ENCODE data around the gene ROBO1.

Gene ROBO1

GRCh38 chr3:79670178-79670577, 97.6 kb downstream of the ROBO1 start:
- DNase-seq (ENCODE audit: low spot score): no peak

- DNase-seq (ENCODE audit: low spot score): no peak
Measured at GRCh38 chr3:79664455-79664854, 103.3 kb downstream of the ROBO1 start.

DNA sequence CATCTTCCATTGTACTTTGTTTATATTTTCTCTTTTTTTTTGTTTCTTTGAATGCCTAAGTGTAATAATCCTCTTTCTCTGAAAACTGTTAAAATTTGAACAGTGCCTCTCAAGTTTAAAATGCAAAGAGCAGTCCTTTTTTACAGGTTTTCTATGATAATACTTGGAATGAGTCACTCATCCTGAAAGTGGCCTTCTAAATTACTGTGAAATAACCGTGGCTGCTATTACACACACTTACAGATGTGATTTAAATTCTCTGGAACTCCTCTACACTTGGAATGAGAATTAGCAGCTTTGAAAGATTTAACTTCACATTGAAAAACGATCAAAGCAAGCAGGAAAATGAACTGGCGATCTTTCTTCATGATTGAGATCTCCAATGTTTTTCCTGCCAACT, 105.9 kb downstream of the ROBO1 start:
- no peak for DNase-seq (ENCODE audit: low spot score)

GRCh38 chr3:79657076-79657475, 110.7 kb downstream of the ROBO1 start:
- DNase-seq (ENCODE audit: low spot score): no peak

DNA sequence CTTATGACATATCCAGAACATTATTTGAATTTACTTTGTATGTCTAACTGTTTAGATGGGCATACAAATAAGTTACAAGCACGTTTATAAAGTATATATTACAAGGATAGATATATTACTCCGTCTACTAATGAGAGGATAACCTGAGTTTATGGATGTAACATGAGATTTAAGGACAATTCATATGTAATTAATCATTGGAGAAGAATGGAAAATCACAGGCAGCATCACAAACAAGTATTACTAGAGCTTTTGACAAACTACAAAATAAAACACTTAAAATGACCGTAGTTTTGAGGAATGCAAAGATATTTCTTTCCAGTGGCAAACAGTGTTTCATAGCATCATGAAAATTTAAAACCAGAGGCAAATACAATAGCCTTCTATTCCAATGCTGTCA, 113.8 kb downstream of the ROBO1 start:
- no peak for DNase-seq (ENCODE audit: low spot score)

DNA sequence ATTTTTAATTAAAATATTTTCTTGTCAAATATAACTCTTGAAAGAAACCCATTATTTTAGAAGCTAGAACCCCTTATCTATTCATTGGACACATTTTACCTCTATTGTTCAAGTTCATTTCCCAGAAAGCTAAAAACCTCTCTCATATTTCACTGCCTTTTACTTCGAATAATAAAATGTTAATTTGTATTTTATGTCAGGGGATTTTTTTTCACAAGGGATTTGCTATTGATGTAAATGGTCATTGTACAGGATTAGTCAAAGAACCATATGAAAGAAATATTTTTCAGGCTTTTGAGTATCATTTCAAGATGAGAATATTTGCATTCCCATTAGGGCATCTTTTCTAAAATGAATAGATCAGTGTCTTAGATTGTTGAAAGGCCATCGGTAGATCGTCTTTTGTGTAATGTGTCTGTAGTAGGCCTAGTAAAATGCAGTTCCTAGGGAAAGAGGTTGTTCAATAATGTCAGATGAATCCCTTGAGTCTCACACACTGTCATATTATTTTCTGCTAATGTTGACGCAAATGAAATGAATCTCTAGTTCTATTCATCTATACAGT, 114.5 kb downstream of the ROBO1 start:
- DNase-seq (ENCODE audit: low spot score): no peak

GRCh38 chr3:79651536-79652065, 116.2 kb downstream of the ROBO1 start:
- DNase-seq (ENCODE audit: low spot score): no peak

- DNase-seq (ENCODE audit: low spot score): no peak
Measured at GRCh38 chr3:79639855-79640254, 127.9 kb downstream of the ROBO1 start.

GRCh38 chr3:79636372-79636771, 131.4 kb downstream of the ROBO1 start:
- DNase-seq (ENCODE audit: low spot score): no peak

DNA sequence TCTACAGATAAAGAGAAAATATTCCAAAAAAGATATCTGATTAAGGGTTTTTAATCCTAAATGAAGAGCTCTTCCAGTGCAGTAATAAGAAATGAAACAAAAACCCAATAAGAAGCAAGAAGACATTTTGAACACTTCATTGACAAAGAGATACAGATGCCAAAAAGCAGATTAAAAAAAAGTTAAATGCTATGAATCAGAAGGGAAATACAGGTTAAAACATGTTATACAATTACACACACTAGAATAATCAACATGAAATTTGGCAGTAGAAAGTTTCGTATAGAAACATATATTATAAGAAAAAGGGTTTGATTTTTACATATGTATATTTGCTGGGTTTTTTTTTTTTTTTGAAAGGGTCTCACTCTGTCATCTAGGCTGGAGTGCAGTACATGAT, 135.0 kb downstream of the ROBO1 start:
- no peak for DNase-seq (ENCODE audit: low spot score)

- DNase-seq (ENCODE audit: low spot score): no peak
Measured at GRCh38 chr3:79618883-79619282, 148.9 kb downstream of the ROBO1 start.

GRCh38 chr3:79606414-79606813, 161.4 kb downstream of the ROBO1 start:
- DNase-seq (ENCODE audit: low spot score): no peak

DNA sequence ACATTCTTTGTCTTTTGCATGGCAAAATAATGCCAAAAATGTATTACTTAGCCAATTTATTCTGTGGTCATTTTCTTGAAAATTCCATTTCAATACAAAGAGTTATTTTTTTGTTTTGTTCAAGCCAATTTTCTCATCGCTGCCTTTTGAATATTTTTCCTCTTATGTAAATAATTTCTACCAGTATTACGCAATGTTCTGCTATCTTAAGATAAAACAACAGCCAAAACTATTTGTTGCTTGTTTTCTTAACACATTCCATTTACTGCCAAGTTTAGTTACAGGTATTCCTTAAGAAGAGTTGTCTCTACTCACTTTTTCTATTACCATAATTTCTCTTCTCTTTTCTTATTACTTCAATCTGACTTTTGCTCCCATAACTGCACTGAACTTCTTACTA, 163.1 kb downstream of the ROBO1 start:
- DNase-seq (ENCODE audit: low spot score): no peak

GRCh38 chr3:79602385-79602784, 165.4 kb downstream of the ROBO1 start:
- DNase-seq (ENCODE audit: low spot score): no peak

DNA sequence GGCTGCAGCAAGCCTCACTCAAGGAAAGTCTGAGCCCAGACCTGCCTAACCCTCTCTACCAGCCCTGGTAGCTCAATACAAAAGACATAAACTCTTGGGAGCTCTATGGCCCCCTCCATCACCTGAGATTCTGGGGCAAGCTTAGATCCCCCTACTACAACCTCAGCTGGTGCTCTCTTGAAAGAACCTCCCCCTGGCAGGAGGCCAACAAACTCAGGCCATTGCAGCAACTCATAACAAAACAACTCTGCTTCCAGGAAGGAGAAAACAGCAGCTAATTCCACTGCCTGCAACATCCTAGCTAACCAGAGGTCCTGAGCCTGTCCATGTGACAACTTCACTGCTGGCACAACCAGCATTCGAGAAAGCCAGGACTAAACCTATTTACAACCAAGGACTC, 169.2 kb downstream of the ROBO1 start:
- no peak for DNase-seq (ENCODE audit: low spot score)

DNA sequence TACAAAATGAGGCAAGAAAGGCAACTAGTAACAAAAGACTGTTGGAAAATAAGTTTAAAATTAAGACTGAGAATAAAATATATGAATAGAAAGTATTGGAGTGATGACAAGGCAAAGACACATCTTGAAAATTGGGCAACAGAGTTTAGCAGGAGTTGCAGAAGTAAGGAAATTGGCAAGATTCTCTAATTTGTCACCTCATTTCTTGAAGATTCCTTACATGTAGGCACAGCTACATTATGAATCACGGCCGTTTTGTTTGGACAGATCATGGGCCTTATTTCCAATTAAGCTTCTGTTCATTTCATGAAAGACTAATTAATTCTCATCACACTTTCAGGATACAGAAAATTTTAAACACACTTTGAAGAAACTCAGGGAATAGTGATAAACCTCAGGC, 170.1 kb downstream of the ROBO1 start:
- no peak for DNase-seq (ENCODE audit: low spot score)

GRCh38 chr3:79587150-79587549, 180.6 kb downstream of the ROBO1 start:
- no peak for DNase-seq (ENCODE audit: low spot score)

DNA sequence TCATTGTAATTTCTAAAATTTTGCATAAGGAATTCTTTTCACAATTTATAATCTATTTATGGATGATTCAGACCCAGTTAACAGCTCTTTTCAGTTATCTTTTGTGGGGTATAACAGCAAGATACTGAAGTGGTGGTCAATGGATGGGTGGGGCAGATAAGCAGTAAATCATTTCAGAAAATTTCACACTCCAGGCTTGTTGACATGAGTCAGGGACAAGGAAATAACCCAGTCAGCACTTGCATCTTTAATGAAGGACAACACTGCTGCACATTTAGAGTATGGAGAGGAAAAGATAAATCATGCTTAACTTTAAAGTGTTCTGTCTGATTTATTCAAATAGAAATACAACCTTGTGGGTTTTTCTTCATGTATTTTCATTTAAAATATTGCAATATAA, 181.6 kb downstream of the ROBO1 start:
- DNase-seq (ENCODE audit: low spot score): no peak

DNA sequence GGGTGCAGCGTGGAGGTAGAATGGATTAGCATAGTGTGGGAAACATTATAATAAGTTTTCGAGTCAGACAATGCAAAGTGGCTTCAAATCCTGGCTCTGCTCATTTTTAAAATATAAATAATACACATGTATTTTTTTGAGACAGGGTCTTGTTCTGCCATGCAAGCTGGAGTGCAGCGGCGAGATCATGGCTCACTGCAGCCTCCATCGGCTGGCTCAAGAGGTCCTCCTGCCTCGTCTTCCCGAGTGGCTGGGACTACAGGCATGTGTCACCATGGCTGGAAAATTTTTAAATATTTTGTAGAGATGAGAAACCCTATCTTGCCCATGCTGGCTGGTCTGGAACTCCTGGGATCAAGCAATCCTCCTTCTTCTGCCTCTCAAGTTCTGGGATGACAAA, 194.9 kb downstream of the ROBO1 start:
- DNase-seq (ENCODE audit: low spot score): no peak

DNA sequence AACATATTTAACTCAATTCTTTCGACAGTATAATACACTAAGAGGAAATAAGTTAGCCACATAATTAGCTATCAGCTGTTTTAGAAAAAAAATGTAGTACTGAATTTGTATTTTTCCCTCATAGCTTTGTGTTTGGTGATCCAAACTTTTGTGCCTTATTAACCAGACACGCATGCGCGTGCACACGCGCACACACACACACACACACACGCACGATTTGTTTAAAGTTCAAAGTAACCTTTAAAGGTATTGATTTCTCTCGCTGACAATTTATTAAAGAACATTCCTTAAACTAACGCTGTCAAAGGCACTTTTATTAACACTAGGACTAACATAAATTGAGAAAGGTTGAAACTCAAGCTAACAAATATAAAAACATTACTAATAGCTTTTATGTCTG, 198.9 kb downstream of the ROBO1 start:
- no peak for DNase-seq (ENCODE audit: low spot score)

DNA sequence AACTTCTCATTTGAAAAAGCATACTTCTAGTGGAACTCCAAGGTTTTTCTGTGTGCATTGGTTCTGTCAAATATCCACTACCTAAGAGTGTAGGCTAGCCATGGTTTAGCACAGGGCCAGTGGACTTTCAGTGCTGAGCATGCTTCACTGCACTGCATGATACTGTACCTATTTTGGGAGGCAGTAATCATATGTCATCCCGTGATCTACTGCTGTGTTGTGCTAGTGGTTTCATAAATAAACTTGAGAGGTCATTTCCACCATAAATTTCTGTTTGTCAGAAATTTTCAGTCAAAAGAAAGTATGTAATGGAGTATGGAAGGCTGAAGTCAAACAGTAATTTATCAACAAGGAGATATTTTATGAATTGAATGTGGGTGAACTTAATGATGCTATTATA, 203.6 kb downstream of the ROBO1 start:
- peak; percentile 1 for DNase-seq (ENCODE audit: low spot score)

DNA sequence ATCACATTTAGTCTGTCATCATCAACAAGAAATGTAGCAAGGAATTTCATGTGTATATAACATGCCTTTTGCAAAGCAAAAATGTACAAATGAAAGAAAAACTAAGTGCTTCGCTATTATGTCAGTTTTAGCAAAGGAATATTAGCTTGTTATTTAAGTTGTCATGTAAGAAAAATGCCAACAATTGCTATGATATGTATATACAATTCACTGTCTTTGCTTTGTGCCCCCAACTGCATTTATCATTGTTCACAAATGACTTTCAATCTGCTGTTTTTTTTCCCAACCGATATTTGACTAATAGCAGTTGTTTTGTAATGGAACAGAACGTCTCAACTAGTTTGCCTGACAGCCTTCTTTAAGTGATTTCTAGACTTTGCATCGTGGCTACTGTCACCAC, 207.1 kb downstream of the ROBO1 start:
- no peak for DNase-seq (ENCODE audit: low spot score)

- no peak for DNase-seq (ENCODE audit: low spot score)
Measured at GRCh38 chr3:79558943-79559342, 208.9 kb downstream of the ROBO1 start.

DNA sequence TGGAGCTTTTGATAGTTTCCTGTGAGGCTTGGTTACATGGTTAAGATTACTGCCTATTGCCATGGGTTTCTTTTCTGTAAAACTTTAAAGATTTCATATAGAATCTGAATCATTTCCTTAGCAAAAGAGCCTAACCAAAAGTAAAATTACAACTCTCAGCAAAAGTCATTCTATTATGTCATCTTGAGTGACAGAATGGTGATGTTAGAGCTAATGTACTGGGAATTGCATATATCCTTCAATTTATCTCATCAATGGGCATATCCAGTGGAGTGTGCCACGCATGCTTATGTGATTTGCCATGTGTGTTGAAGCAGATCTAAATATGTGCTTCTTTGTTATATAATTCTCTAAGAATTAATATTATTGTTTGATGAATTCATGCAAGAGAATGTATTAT, 212.1 kb downstream of the ROBO1 start:
- no peak for DNase-seq (ENCODE audit: low spot score)

- peak; percentile 1 for DNase-seq (ENCODE audit: low spot score)
Measured at GRCh38 chr3:79551997-79552396, 215.8 kb downstream of the ROBO1 start.

Measured in NAMALWA (cell line).